Cortex of kidney (tissue), 1 donor: ENCODE data around the gene BCAS1.

Experiments
- DNase-seq: peaks from one replicate; lab custom pipeline; 2025; lab: John Stamatoyannopoulos, UW

The BCAS1 gene

DNA sequence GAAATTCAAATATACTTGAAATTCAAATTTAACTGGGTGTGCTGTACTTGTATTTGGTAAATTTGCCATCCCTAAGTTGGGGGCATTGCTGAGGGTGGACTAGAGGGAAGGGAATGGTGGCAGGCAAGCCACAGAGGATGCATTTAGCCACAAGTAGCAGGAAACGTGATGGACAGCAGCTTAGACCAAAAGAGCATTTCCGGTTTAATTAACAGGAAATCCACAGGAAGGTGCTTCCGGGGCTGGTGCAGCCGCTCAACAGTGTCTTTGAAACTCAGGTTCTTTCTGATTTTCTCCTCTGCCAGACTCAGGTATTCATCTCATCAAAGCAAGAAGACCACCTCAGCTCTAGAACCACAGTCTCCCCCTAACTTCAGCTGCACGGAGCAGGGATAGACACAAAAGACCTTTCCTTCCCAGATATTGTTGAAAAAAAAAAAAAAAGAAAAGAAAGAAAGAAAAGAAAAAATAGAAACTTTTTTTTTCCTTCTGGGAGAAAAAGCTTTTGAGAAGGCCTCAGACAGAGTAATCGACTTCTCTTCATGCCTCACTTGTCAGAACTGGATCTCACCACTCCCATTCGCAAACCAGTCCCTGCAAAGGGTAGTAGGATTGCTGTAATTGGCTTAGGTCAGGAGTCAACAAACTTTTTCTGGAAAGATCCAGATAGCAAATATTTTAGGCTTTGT lies 8.0 kb upstream of the BCAS1 start:
- no peak for DNase-seq

DNA sequence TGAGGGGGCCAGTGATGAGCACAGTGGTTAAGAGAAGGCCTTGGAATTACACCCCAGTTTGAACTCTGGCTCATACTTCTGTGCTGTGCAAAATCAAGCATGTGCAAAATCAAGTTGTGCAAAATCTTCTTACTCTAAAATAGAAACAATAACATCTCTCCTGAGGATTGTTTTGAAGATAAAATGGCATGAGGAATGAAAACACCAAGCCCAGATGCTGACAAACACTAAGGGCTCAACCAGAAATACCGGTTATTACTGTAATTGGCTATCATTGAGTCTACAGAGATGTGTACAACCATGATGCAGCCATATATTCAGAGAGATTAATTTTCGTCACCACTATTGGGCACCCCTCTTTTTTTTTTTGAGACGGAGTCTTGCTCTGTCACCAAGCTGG lies 5.9 kb upstream of the BCAS1 start:
- DNase-seq, result no peak

- no peak for DNase-seq
These were observed 4.9 kb upstream of the BCAS1 start for GRCh38 chr20:54075322-54075721.

DNA sequence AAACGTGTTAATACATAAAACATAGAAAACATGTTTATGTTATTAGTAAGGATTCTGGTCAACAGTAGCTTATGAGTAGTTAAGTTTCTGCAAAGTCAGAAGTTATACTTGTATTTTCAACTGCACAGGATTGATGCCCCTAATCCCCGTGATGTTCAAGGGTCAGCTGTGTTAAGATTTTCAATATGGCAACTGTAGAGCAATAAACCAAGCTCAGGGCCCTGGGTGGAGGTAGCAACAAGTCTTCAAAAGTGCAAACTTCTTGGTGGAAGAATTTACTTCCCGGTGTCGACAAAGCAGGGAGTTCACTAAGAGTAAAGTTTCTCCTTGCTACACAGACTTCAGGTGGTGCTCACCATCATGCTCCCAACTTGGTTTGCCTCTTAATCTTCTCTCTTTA lies 4.1 kb upstream of the BCAS1 start:
- no peak for DNase-seq

DNA sequence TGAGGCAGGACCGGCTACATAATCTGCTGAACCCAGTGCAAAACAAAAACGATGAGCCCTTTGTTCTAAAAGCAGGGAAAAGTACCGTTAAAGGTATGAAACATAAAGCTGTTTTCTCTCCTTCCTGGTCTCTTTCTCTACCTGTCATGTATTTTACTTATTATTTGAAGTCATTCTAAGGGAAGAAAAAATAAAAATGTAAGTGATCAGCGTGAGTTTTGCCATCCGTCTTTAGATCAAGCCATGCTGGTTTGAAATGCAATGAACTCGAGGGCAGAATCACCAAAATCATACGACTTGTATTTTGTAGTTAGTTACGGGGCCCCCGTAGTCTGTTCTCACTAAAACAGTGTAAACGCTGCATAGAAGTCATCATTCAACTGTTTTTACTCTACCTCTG lies 2.9 kb upstream of the BCAS1 start:
- no peak for DNase-seq

DNA sequence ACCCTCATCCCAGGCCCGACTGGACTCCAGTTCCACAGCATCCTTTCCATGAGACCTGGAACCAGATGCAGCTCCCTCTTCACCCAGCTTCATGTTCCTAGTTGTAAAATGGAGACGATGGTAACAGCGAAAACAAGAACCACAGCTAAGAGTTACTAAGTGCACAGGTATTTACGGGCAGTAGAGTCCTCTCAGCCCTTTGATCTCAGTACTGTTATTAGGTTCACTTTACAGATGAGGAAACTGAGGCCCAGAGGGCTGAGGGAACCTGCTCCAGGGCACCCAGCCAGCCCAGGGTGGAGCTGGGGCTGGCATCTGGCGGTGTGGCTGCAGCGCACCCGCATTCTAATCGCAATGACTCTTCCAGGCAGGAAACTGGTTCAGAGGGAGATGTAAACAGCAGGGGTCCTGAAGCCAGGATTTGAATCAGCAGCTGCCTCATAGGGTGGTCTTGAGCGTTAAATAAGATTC lies 858 bp downstream of the BCAS1 start:
- DNase-seq, result no peak

DNA sequence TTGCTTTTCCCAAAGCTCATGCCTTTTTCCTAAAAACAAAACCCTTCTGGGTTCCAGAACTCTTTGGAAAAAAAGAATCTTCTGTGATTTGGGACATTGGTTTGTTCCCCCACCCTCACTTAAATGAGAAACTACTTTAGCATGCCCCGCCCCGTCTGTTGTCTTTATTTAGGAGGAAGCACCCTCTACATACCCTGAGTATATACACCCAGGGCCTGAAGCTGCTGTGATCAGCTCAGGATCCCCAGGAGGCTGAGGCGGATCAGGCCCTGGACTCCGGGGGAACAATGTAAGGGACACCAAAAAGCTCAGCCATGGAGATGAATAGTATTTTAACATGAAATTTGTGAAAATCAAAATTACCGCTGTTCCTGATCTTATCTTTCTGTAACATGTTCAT lies 1.4 kb downstream of the BCAS1 start:
- no peak for DNase-seq

GRCh38 chr20:54068495-54068894 lies 1.9 kb downstream of the BCAS1 start:
- no peak for DNase-seq

DNA sequence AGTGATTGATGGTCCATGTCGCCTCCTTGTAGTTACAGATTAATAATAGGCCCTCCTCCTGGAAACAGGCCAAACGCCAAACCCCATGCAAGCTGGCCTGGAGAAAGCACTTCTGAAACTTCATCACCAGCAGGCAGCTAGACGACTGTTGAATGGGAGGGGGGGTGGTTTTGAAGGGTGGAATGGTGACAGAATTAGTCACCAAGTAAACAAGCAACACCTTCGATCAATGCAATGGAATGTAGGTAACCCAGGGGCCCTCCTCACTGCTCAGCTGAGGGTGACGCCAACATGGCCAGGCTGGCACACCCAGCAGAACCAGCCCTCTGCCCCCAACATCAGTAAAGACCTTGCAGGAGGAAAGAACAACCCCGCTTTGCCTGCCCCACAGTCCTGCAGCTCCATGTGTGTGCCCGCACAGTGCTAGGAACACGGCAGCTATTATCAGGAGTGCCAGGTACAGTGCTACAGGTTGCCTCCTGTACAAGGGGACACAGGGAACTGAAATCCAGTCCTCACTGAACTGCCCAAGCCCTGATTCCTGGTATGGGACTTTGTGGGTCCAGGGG lies 2.7 kb downstream of the BCAS1 start:
- DNase-seq, result no peak

- no peak for DNase-seq
These were observed 4.8 kb downstream of the BCAS1 start for GRCh38 chr20:54065601-54066038.

DNA sequence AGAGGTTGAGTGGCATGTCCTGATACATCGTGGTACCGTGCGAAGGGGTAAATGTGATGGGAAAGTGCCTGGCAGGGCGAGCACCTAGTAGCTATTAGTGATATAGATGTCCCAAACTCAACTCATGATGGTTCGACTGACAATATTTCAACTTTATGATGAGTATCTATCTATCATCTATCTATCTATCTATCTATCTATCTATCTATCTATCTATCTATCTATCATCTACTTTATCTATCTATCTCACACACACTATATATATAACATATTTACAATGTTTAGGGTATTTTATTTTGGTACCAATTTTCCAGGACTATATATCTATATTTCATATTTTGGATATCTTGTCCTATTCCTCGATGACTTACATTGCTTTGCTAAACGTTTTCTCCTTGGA lies 5.5 kb downstream of the BCAS1 start:
- DNase-seq, result no peak

DNA sequence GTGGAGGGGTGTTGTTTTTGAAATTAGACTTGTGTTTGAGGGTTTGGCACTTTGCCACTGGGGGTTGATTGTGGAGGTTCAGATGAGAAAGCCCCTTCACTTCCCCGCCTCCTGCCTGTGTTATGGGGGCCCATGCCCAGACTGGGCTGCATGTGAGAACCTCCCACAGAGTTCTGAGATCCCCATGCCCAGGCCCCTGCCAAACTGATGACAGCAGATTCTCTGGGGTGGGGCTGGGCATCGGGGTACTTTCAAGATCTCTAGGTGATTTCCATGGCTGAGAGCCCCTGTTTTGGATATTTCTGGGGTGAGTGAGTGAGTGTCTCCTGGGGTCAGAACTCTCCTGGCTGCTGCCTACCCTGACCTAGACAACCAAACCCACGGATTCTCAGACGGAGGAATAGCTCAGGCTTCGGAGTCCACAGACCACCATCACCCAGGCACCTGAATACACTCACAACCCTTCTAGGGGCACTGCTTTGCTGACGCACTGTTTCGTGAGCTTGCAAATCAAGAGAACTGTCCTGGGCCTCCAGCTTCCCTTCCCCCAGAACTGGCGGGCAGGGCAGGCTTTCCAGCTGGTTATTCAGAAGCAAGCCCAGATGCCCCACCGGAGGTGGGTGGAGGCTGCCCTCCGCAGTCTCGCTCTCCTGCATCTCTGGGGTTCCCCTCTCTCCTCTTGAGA lies 6.3 kb downstream of the BCAS1 start:
- no peak for DNase-seq

DNA sequence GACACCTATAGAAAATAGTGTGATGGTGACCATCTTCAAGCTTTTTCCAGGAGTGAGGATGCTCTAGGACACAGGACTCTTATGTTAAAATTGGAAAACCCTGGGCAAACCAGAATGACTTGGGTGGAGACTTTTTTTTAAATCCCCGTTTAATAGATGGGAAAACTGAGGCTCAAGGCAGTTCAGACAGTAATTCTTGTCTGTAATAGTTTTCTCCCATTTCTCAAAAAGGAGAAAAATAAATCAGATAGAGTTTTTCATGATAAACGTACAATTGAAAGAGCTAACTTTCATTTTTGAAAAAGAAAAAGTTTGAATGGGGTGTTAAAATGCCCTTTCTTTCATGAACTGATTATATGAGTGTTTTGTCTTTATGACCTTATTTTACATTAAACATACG lies 6.8 kb downstream of the BCAS1 start:
- no peak for DNase-seq

DNA sequence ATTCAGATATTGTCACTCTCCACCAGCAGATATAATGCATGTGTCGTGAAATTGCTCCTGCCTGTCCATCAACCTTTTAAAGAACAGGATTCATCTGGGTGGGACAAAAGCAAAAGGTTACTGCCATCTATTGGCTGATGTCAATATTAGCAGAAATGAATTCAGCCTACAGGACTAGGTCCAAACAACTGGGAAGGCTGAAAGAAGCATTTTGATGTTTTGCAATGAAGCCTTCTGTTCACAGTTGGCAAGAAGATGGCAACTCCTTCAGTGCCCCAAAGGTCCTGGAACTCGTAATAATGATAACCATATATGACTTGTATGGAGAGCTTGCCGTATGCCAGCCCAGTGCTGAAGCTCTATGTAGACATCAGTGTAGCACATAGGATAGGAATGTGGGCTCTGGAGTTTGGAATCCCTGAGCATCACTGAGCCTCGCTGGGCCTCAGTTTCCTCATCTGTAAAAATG lies 7.5 kb downstream of the BCAS1 start:
- no peak for DNase-seq

GRCh38 chr20:54061101-54061881 lies 9.1 kb downstream of the BCAS1 start:
- DNase-seq, result no peak

GRCh38 chr20:54059691-54060364 lies 10.6 kb downstream of the BCAS1 start:
- no peak for DNase-seq

- no peak for DNase-seq
These were observed 11.8 kb downstream of the BCAS1 start for GRCh38 chr20:54058420-54059139.

- DNase-seq, result no peak
These were observed 13.4 kb downstream of the BCAS1 start for GRCh38 chr20:54056762-54057639.

DNA sequence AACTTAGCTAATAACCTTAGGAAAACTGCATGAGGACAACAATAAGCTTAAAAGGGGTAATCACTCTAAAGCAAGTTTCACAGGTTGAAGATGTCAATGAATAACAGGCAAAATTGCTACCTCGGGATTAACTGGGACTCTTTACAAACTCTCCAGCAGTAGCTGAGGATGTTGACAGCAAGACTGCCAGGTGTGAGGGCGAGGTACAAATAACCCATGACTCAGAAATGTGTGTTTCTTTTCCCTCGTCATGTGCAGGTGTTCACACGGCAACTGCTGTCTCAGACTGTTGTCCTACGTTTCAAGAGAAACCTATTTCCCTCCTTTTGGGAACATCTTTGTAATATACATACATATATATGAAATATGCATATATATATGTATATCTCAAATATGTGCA lies 15.9 kb downstream of the BCAS1 start:
- DNase-seq, result no peak

- no peak for DNase-seq
These were observed 19.3 kb downstream of the BCAS1 start for GRCh38 chr20:54051068-54051467.
